Embryonic facial prominence (tissue), 1 donor: ENCODE results near the gene PSTPIP2.
"Not testable (repeated sequence)": the region's sequence is repeated elsewhere in the genome, so short reads cannot be mapped to it uniquely, and the experiment has no call there.

ENCODE experiments used
- DNase-seq: peaks from one replicate; pipeline ENCODE4 v3.0.0-alpha.2; 2016; ENCODE audit errors: extremely low spot score

Gene PSTPIP2

GRCh38 chr18:46070232-46070631 is 1.8 kb downstream of the PSTPIP2 start:
- no peak for DNase-seq

- no peak for DNase-seq
Observed at GRCh38 chr18:46069524-46069923, 2.5 kb downstream of the PSTPIP2 start.

- no peak for DNase-seq
Observed at GRCh38 chr18:46068763-46069162, 3.3 kb downstream of the PSTPIP2 start.

GRCh38 chr18:46067438-46068007 is 4.5 kb downstream of the PSTPIP2 start:
- DNase-seq: no peak

GRCh38 chr18:46062781-46063180 is 9.3 kb downstream of the PSTPIP2 start:
- no peak for DNase-seq

GRCh38 chr18:46061796-46062195 is 10.3 kb downstream of the PSTPIP2 start:
- DNase-seq: no peak

- no peak for DNase-seq
Observed at GRCh38 chr18:46061387-46061786, 10.7 kb downstream of the PSTPIP2 start.

- DNase-seq: no peak
Observed at GRCh38 chr18:46060359-46060841, 11.7 kb downstream of the PSTPIP2 start.

- no peak for DNase-seq
Observed at GRCh38 chr18:46055838-46056230, 16.2 kb downstream of the PSTPIP2 start.

GRCh38 chr18:46054956-46055837 is 16.9 kb downstream of the PSTPIP2 start:
- DNase-seq: no peak

- DNase-seq: peak; percentile 31
Observed at GRCh38 chr18:46053368-46054095, 18.5 kb downstream of the PSTPIP2 start.

GRCh38 chr18:46051731-46052461 is 20.2 kb downstream of the PSTPIP2 start:
- DNase-seq: no peak

- DNase-seq: no peak
Observed at GRCh38 chr18:46050268-46050667, 21.8 kb downstream of the PSTPIP2 start.

- DNase-seq: no peak
Observed at GRCh38 chr18:46048641-46049040, 23.4 kb downstream of the PSTPIP2 start.

- not testable (repeated sequence) for DNase-seq
Observed at GRCh38 chr18:46047369-46047768, 24.7 kb downstream of the PSTPIP2 start.

GRCh38 chr18:46046688-46047087 is 25.4 kb downstream of the PSTPIP2 start:
- DNase-seq: no peak

GRCh38 chr18:46046126-46046525 is 25.9 kb downstream of the PSTPIP2 start:
- no peak for DNase-seq

- no peak for DNase-seq
Observed at GRCh38 chr18:46042571-46043123, 29.4 kb downstream of the PSTPIP2 start.

- DNase-seq: no peak
Observed at GRCh38 chr18:46040747-46041104, 31.3 kb downstream of the PSTPIP2 start.

- DNase-seq: no peak
Observed at GRCh38 chr18:46040033-46040746, 31.9 kb downstream of the PSTPIP2 start.
